ENCODE results near the gene MCTP2.

The MCTP2 gene

GRCh38 chr15:94360251-94360685 lies 128.9 kb downstream of the MCTP2 start:
- no peak for DNase-seq

GRCh38 chr15:94362385-94363092 lies 131.2 kb downstream of the MCTP2 start:
- no peak for DNase-seq

- DNase-seq, result no peak
These were observed 132.0 kb downstream of the MCTP2 start for GRCh38 chr15:94363382-94363781.

GRCh38 chr15:94366781-94367180 lies 135.4 kb downstream of the MCTP2 start:
- peak; percentile 88 for DNase-seq

GRCh38 chr15:94367726-94368535 lies 136.6 kb downstream of the MCTP2 start:
- peak; percentile 63 for DNase-seq

GRCh38 chr15:94370206-94370935 lies 139.0 kb downstream of the MCTP2 start:
- peak; percentile 49 for DNase-seq

GRCh38 chr15:94370936-94371285 lies 139.6 kb downstream of the MCTP2 start:
- no peak for DNase-seq

GRCh38 chr15:94372821-94373220 lies 141.5 kb downstream of the MCTP2 start:
- DNase-seq, result no peak

GRCh38 chr15:94375997-94376396 lies 144.6 kb downstream of the MCTP2 start:
- DNase-seq, result peak; percentile 18

GRCh38 chr15:94379986-94380385 lies 148.6 kb downstream of the MCTP2 start:
- no peak for DNase-seq

GRCh38 chr15:94380798-94381197 lies 149.4 kb downstream of the MCTP2 start:
- DNase-seq, result no peak

- DNase-seq, result no peak
These were observed 150.0 kb downstream of the MCTP2 start for GRCh38 chr15:94381384-94381783.

- DNase-seq, result no peak
These were observed 151.7 kb downstream of the MCTP2 start for GRCh38 chr15:94383041-94383440.

- no peak for DNase-seq
These were observed 152.3 kb downstream of the MCTP2 start for GRCh38 chr15:94383706-94384105.

GRCh38 chr15:94385441-94385840 lies 154.1 kb downstream of the MCTP2 start:
- no peak for DNase-seq

- no peak for DNase-seq
These were observed 155.0 kb downstream of the MCTP2 start for GRCh38 chr15:94386351-94386750.

GRCh38 chr15:94387442-94387841 lies 156.1 kb downstream of the MCTP2 start:
- DNase-seq, result no peak

- no peak for DNase-seq
These were observed 156.6 kb downstream of the MCTP2 start for GRCh38 chr15:94387849-94388441.

- no peak for DNase-seq
These were observed 164.3 kb downstream of the MCTP2 start for GRCh38 chr15:94395640-94396039.

- no peak for DNase-seq
These were observed 166.0 kb downstream of the MCTP2 start for GRCh38 chr15:94397337-94397736.

GRCh38 chr15:94398001-94398400 lies 166.6 kb downstream of the MCTP2 start:
- no peak for DNase-seq

- DNase-seq, result no peak
These were observed 169.4 kb downstream of the MCTP2 start for GRCh38 chr15:94400526-94401298.

Measured in NCI-H1092 treated with DMSO at 0.1 percent for 48 hours (cell line).